Progenitor cell of endocrine pancreas (in vitro differentiated cells): ENCODE measurements around the gene PARP6. TPM values are rescaled to one million over a fixed set of nuclear protein-coding genes. Genes with fewer than 3 reads are reported as not detected.

Experiments used
- DNase-seq: peaks from one replicate; pipeline ENCODE4 v3.0.0; 2021; ENCODE audit warnings: low spot score; ENCODE audit not compliant: unreplicated experiment
- H3K27ac Mint-ChIP-seq: 2 replicates; pipeline ENCODE4 v1.8.0; 2021; ENCODE audit warnings: mild to moderate bottlenecking, moderate library complexity, mixed read lengths
- H3K27me3 Mint-ChIP-seq: 2 replicates; pipeline ENCODE4 v1.8.0; 2021; ENCODE audit warnings: mixed read lengths
- H3K36me3 Mint-ChIP-seq: 2 replicates; pipeline ENCODE4 v1.8.0; 2022; ENCODE audit warnings: mixed read lengths; ENCODE audit not compliant: insufficient read depth
- H3K4me1 Mint-ChIP-seq: 2 replicates; pipeline ENCODE4 v1.8.0; 2021; ENCODE audit warnings: low read depth, mixed read lengths
- H3K4me3 Mint-ChIP-seq: 2 replicates; pipeline ENCODE4 v1.8.0; 2021; ENCODE audit warnings: low read depth, mild to moderate bottlenecking, moderate library complexity, mixed read lengths
- H3K9me3 Mint-ChIP-seq: 2 replicates; pipeline ENCODE4 v1.8.0; 2021; ENCODE audit warnings: low read depth, mixed read lengths
- total RNA-seq: library from RNA; stranded (reverse); gene quantifications from 2 replicates; pipeline ENCODE4 v1.2.1, GENCODE V29; 2021
- TF ChIP-seq, protein P1 (sequence below): fragments of 200-600 bp; sonication (generic); IDR thresholded peaks from one replicate; pipeline ENCODE4 v1.5.0; 2021; ENCODE audit warnings: antibody characterized with exemption, mild to moderate bottlenecking; ENCODE audit not compliant: unreplicated experiment

The PARP6 gene
- total RNA-seq, 1 donor from 2014 or later = 134 TPM

DNA sequence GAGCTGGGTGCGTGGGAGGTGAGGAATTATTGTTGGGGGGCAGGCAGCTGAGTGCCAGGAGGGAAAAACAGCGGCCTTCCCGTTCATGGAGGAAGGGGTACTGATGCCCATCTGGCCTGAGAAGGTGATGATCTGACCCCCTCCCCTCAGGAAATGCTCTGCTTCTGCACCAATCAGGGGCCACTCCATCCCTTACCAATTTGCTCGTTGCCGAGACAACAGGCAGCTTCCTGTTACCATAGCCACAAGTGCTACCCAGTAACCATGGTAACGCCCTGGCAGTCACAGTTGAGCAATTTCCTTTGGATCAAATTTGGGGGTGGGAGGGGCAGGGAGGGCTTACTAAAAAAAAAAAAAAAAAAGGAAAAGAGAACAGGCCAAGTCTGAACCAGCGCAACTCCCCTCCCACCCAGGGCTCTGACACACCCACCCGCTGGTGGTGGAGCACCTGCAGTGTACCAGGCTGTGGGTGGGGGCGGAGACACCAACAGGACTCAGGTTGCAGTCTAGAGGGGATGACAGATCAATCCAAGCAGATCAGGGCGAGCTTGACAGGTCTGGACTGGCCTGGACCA, 33.9 kb upstream of the PARP6 start:
- Mint-ChIP-seq H3K9me3 (no peaks in the 10 kb centered on the region), H3K27ac (no peak overlapping the region), H3K4me1 (no peaks in the 10 kb centered on the region), H3K27me3 (peaks cover 36% of the 10 kb centered on the region), H3K36me3 (no peaks in the 10 kb centered on the region), H3K4me3 (no peak overlapping the region)
- TF ChIP-seq, protein P1, sequence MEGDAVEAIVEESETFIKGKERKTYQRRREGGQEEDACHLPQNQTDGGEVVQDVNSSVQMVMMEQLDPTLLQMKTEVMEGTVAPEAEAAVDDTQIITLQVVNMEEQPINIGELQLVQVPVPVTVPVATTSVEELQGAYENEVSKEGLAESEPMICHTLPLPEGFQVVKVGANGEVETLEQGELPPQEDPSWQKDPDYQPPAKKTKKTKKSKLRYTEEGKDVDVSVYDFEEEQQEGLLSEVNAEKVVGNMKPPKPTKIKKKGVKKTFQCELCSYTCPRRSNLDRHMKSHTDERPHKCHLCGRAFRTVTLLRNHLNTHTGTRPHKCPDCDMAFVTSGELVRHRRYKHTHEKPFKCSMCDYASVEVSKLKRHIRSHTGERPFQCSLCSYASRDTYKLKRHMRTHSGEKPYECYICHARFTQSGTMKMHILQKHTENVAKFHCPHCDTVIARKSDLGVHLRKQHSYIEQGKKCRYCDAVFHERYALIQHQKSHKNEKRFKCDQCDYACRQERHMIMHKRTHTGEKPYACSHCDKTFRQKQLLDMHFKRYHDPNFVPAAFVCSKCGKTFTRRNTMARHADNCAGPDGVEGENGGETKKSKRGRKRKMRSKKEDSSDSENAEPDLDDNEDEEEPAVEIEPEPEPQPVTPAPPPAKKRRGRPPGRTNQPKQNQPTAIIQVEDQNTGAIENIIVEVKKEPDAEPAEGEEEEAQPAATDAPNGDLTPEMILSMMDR = no peak
- DNase-seq = no peak

DNA sequence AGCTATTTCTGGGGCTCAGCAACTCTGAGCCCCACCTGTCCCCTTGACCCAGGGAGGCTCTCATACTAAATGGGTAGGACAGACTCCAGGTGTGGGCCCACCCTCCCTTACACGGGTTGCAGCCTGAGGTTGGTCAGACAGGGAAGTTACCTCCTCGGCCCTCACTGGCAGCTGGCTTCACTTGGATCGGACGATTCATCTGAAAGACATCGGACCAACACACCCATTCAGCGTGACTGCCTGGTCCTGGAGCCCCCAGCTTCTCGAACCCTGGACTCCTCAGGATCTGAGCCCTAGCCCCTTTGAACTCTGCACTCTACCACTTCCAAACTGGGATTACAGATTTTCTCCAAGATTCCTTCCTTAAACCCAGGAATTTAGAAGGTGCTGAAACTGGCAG, 32.2 kb upstream of the PARP6 start:
- TF ChIP-seq, protein P1 = no peak
- Mint-ChIP-seq H3K4me3 (no peak overlapping the region), H3K4me1 (no peaks in the 10 kb centered on the region), H3K36me3 (no peaks in the 10 kb centered on the region), H3K27ac (no peak overlapping the region), H3K9me3 (no peaks in the 10 kb centered on the region), H3K27me3 (peaks cover 27% of the 10 kb centered on the region)
- no peak for DNase-seq

DNA sequence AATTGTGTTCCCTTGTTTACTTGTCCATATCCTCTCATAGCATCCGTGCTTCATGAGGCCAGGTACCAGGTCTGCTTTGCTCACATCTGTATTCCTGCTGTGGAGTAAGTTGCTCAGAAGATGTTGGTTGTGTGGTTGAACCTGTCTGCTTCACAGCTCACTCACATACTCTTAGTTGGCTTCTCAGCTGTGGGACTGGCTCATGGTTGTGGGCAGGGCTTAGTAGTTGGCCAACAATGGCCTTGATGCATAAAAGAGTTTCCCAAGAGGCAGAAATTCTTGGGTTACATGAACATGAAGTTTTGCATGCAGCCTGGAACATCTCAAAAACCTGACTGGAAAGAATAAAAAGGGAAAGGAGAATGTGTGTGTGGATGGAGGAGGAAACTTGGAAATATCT, 30.6 kb upstream of the PARP6 start:
- Mint-ChIP-seq H3K4me1 (no peaks in the 10 kb centered on the region), H3K9me3 (no peaks in the 10 kb centered on the region), H3K27me3 (peaks cover 24% of the 10 kb centered on the region), H3K36me3 (no peaks in the 10 kb centered on the region), H3K4me3 (no peak overlapping the region), H3K27ac (no peak overlapping the region)
- DNase-seq = no peak
- TF ChIP-seq, protein P1 = no peak

DNA sequence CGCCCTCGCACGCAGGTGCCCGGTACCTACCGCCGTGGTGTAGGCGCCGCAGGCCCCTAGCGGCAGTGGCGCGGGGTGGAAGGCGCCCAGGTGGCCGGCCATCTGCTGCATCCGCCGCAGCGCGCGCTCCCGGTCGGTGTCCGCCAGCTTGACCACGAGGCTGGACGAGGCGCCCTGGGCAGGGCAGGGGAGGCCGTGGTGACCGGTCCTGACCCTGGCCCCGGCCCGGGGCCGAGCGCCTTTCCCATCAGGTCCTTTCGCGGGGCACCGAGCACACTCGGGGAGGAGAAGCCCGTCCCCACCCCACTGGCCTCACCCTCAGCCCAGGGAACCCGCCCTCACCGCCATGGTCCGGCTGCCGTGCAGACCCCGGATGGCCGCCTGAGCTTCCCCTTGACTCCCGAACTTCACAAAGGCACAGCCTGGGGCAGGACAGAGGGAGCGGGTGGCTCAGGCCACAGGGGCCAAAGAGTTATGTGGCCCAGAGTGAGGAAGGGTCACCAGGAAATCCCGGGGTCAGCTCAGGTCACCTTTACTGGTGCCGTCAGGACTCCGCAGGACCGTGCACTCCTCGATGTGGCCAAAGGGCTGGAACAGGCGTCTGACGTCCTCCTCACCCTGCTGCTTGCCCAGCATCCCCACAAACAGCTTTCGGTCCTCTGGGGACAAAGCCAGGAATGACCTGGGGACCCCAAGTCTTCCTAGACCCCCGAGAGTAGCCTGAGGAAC, 17.4 kb upstream of the PARP6 start:
- no peak for DNase-seq
- H3K4me3 Mint-ChIP-seq = no peak overlapping the region
- no peaks in the 10 kb centered on the region for H3K36me3 Mint-ChIP-seq
- H3K27me3 Mint-ChIP-seq = peaks cover 18% of the 10 kb centered on the region
- H3K4me1 Mint-ChIP-seq = no peaks in the 10 kb centered on the region
- TF ChIP-seq, protein P1 = no peak
- no peak overlapping the region for H3K27ac Mint-ChIP-seq
- no peaks in the 10 kb centered on the region for H3K9me3 Mint-ChIP-seq

DNA sequence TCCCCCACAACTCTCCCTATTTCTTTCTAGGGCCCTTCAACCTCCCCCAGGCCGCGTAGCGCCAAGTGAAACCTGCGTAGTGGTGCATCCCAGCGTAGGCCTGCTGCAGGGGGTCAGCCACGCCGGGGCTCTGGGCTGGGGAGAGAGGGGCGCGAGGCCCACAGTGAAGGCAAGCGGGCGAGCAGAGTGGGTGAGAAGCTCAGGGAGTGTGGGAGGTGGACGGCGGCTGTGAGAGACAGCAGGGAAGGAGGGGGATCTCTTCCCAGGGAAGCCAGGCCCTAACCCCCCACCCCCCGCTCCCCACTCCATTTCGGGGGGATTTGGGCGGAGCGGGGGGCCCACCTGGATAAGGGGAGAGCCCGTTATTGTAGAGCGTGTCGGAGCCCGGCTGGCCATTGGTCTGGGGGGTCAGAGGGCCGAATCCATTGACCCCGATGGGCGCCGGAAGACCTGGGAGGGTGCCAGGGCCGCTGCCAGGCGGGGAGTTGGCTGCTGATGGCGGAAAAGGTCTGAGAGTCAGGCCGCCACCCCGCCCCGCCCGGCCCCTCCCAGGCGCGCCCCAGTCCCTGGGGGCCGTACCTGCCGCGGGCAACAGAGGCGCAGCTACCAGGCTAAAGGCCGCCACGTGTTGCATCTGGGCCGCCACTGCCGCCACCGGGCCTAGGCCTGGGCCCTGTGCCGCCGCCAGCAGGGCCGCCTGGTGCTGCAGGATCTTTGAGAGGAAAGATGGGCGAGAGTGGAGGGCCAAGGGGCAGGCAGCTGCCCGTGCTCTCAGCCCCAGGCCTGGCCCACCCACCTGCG, 16.6 kb upstream of the PARP6 start:
- no peak for DNase-seq
- no peak overlapping the region for H3K27ac Mint-ChIP-seq
- H3K4me1 Mint-ChIP-seq = no peaks in the 10 kb centered on the region

More for the DNA sequence above, 16.6 kb upstream of the PARP6 start:
- Mint-ChIP-seq H3K4me3 (no peak overlapping the region), H3K27me3 (peaks cover 14% of the 10 kb centered on the region), H3K36me3 (no peaks in the 10 kb centered on the region), H3K9me3 (no peaks in the 10 kb centered on the region)
- TF ChIP-seq, protein P1 = no peak
